Peyer's patch (tissue), 4 donors: Measurements from ENCODE around the gene TMEM176A. TPM values are rescaled to one million over a fixed set of nuclear protein-coding genes. Genes with fewer than 3 reads are reported as not detected.
A peak's percentile ranks its signal among the peaks of the same experiment; 100 is the strongest.

Experiments
- DNase-seq, 3 donors: peaks; one replicate each; pipeline ENCODE4 v3.0.0-alpha.2; 2017 to 2019
- H3K27ac ChIP-seq, 4 donors: fragments of 200-600 bp; sonication (generic); one replicate each; pipeline ENCODE4 v1.5.1; 2016 to 2019
- H3K27me3 ChIP-seq, 2 donors: fragments of 200-600 bp; sonication (generic); one replicate each; pipeline ENCODE4 v1.5.1; 2019
- H3K36me3 ChIP-seq, 3 donors: fragments of 200-600 bp; sonication (generic); one replicate each; pipeline ENCODE4 v1.5.1; 2016 to 2019
- H3K4me1 ChIP-seq, 4 donors: fragments of 200-600 bp; sonication (generic); one replicate each; pipeline ENCODE4 v1.5.1; 2016 to 2019
- H3K4me3 ChIP-seq, 4 donors: fragments of 200-600 bp; sonication (generic); 1 replicate in 3 of 4; 2 replicates in 1 of 4; pipeline ENCODE4 v1.5.1; 2016 to 2019; ENCODE audit warnings: mild to moderate bottlenecking in 1 of 4
- H3K9me3 ChIP-seq, 4 donors: fragments of 200-600 bp; sonication (generic); one replicate each; pipeline ENCODE4 v1.5.1; 2016 to 2019; ENCODE audit warnings: mild to moderate bottlenecking in 1 of 4
- CTCF ChIP-seq, 6 experiments: fragments of 450-650 bp in 4 of 6; fragments of 200-600 bp in 2 of 6; sonication (generic) in 1 of 6; IDR thresholded peaks; one replicate each; pipeline ENCODE4 v1.5.1; 2017 to 2019; ENCODE audit warnings: antibody characterized with exemption in 6 of 6, mild to moderate bottlenecking in 3 of 6, moderate library complexity in 1 of 6
- POLR2A ChIP-seq, 2 donors: fragments of 450-650 bp; IDR thresholded peaks; one replicate each; pipeline ENCODE4 v1.5.1; 2017; ENCODE audit warnings: antibody characterized with exemption in 2 of 2, mild to moderate bottlenecking in 2 of 2, moderate library complexity in 2 of 2
- total RNA-seq, 4 donors: library from RNA; depleted of rRNA; stranded (reverse); fragments of >200 nt; gene quantifications; one replicate each; pipeline ENCODE4 v1.1.0, GENCODE V29; 2016

Gene TMEM176A
- total RNA-seq, 4 donors from 2014 or later: 88.3 to 338 (median 232) TPM

GRCh38 chr7:150823484-150824126, 23.0 kb downstream of the TMEM176A start:
- Histone ChIP-seq H3K27ac (peak overlapping the region in 1 of 4 donors; percentile 9), H3K36me3 (no peaks in the 10 kb centered on the region), H3K4me3 (no peak overlapping the region), H3K9me3 (no peaks in the 10 kb centered on the region), H3K27me3 (no peaks in the 10 kb centered on the region), H3K4me1 (peaks cover 0 to 16% (median 3%) of the 10 kb centered on the region in 4 donors)
- TF ChIP-seq POLR2A (IDR thresholded peaks at IDR 0.05): no peak
- TF ChIP-seq CTCF (IDR thresholded peaks at IDR 0.05): no peak
- no peak for DNase-seq

GRCh38 chr7:150824379-150825177, 24.0 kb downstream of the TMEM176A start:
- Histone ChIP-seq H3K9me3 (no peaks in the 10 kb centered on the region), H3K36me3 (no peaks in the 10 kb centered on the region), H3K27ac (peak overlapping the region in 1 of 4 donors; percentile 83), H3K4me3 (no peak overlapping the region), H3K27me3 (no peaks in the 10 kb centered on the region), H3K4me1 (peaks cover 0 to 16% (median 3%) of the 10 kb centered on the region in 4 donors)
- TF ChIP-seq CTCF (IDR thresholded peaks at IDR 0.05): no peak
- no peak for TF ChIP-seq POLR2A (IDR thresholded peaks at IDR 0.05)
- DNase-seq: no peak

- peak overlapping the region in 3 of 4 donors; percentile 14 to 83 (median 80) for H3K27ac ChIP-seq
- no peaks in the 10 kb centered on the region for H3K9me3 ChIP-seq
- H3K27me3 ChIP-seq: no peaks in the 10 kb centered on the region
- H3K36me3 ChIP-seq: no peaks in the 10 kb centered on the region
- peak overlapping the region in 1 of 4 donors; percentile 20 for H3K4me3 ChIP-seq
- peak in 1 of 2 donors; percentile 28 for TF ChIP-seq POLR2A (IDR thresholded peaks at IDR 0.05)
- TF ChIP-seq CTCF (IDR thresholded peaks at IDR 0.05): peak in 2 of 6 experiments; percentile 13 to 23
- DNase-seq: peak in 2 of 3 donors; percentile 85 to 87
- peaks cover 0 to 18% (median 3%) of the 10 kb centered on the region in 4 donors for H3K4me1 ChIP-seq
Measured at GRCh38 chr7:150826061-150826849, 25.7 kb downstream of the TMEM176A start.

GRCh38 chr7:150828384-150828783, 27.8 kb downstream of the TMEM176A start:
- DNase-seq: no peak

More at GRCh38 chr7:150828384-150828783, 27.8 kb downstream of the TMEM176A start:
- H3K4me3 ChIP-seq: no peak overlapping the region
- H3K27ac ChIP-seq: no peak overlapping the region
- no peaks in the 10 kb centered on the region for H3K9me3 ChIP-seq
- peaks cover 0 to 23% (median 3%) of the 10 kb centered on the region in 4 donors for H3K4me1 ChIP-seq
- H3K27me3 ChIP-seq: no peaks in the 10 kb centered on the region
- H3K36me3 ChIP-seq: no peaks in the 10 kb centered on the region
- TF ChIP-seq CTCF (IDR thresholded peaks at IDR 0.05) (no peak), POLR2A (IDR thresholded peaks at IDR 0.05) (no peak)
